ENCODE data around the gene S1PR5.
A peak's percentile ranks its signal among the peaks of the same experiment; 100 is the strongest.

Gene S1PR5

GRCh38 chr19:10500247-10500592 lies 17.0 kb downstream of the S1PR5 start:
- Histone ChIP-seq H3K36me3 (peaks cover 49 to 63% (median 56%) of the 10 kb centered on the region in 11 experiments), H3K4me3 (no peak overlapping the region), H3K4me2 (peak overlapping the region; percentile 26 to 100 (median 95); a peak in 18 of 22 replicates), H3K27me3 (no peaks in the 10 kb centered on the region), H3K4me1 (peaks cover 23 to 56% (median 45%) of the 10 kb centered on the region in 10 experiments), H3K27ac (peak overlapping the region in 2 of 11 experiments; percentile 24 to 100; a peak in 2 of 22 replicates), H4K20me1 (peaks cover 29 to 69% (median 63%) of the 10 kb centered on the region in 11 experiments; a peak in 21 of 22 replicates), H3K9ac (peak overlapping the region in 4 of 11 experiments; percentile 6 to 100 (median 64); a peak in 4 of 22 replicates), H3K9me3 (replicated peaks in 1 of 11) (no peaks in the 10 kb centered on the region)
- no peak for TF ChIP-seq Cebpa-rat (IDR thresholded peaks at IDR 0.05)

GRCh38 chr19:10499550-10500246 lies 17.5 kb downstream of the S1PR5 start:
- 0 out of 22 replicates have a peak overlapping the region, but pooled peaks of 1 of the 11 experiments have one; percentile 24 for H3K27ac ChIP-seq
- no peak overlapping the region for H3K4me3 ChIP-seq
- H3K4me1 ChIP-seq = peaks cover 23 to 56% (median 45%) of the 10 kb centered on the region in 10 experiments
- peaks cover 54 to 68% (median 61%) of the 10 kb centered on the region in 11 experiments for H3K36me3 ChIP-seq
- peak overlapping the region in 10 of 11 experiments; percentile 26 to 100 (median 95); a peak in 17 of 22 replicates for H3K4me2 ChIP-seq
- H3K27me3 ChIP-seq = no peaks in the 10 kb centered on the region
- peak overlapping the region in 6 of 11 experiments; percentile 19 to 100 (median 35); a peak in 4 of 22 replicates for H3K9ac ChIP-seq
- H4K20me1 ChIP-seq = peaks cover 29 to 74% (median 68%) of the 10 kb centered on the region in 11 experiments; a peak in 21 of 22 replicates
- no peak for TF ChIP-seq Cebpa-rat (IDR thresholded peaks at IDR 0.05)
- H3K9me3 ChIP-seq (replicated peaks in 1 of 11) = no peaks in the 10 kb centered on the region

- peaks cover 68 to 91% (median 82%) of the 10 kb centered on the region in 11 experiments for H3K36me3 ChIP-seq
- peak overlapping the region in 7 of 11 experiments; percentile 5 to 35 (median 27); a peak in 6 of 22 replicates for H3K9ac ChIP-seq
- no peak overlapping the region for H3K27ac ChIP-seq
- H3K9me3 ChIP-seq (replicated peaks in 1 of 11) = no peaks in the 10 kb centered on the region
- peaks cover 23 to 45% (median 37%) of the 10 kb centered on the region in 10 experiments for H3K4me1 ChIP-seq
- no peaks in the 10 kb centered on the region for H3K27me3 ChIP-seq
- no peak overlapping the region for H3K4me3 ChIP-seq
- no peak for TF ChIP-seq Cebpa-rat (IDR thresholded peaks at IDR 0.05)
- no peak overlapping the region; a peak in 2 of 22 replicates for H3K4me2 ChIP-seq
- H4K20me1 ChIP-seq = peaks cover 37 to 98% (median 90%) of the 10 kb centered on the region in 11 experiments; a peak in 21 of 22 replicates
Observed at GRCh38 chr19:10497371-10497770, 19.9 kb downstream of the S1PR5 start.

GRCh38 chr19:10491472-10492047 lies 25.7 kb downstream of the S1PR5 start:
- Histone ChIP-seq H3K9ac (peak overlapping the region in 3 of 11 experiments; percentile 2 to 38 (median 9); a peak in 2 of 22 replicates), H4K20me1 (peaks cover 53 to 100% (median 99%) of the 10 kb centered on the region in 11 experiments; a peak in 21 of 22 replicates), H3K4me1 (peaks cover 0 to 9% (median 0%) of the 10 kb centered on the region in 10 experiments; a peak in 4 of 20 replicates), H3K27ac (no peak overlapping the region), H3K4me2 (no peak overlapping the region), H3K27me3 (no peaks in the 10 kb centered on the region), H3K9me3 (replicated peaks in 1 of 11) (no peaks in the 10 kb centered on the region), H3K36me3 (peaks cover 90 to 100% (median 99%) of the 10 kb centered on the region in 11 experiments), H3K4me3 (no peak overlapping the region)
- TF ChIP-seq Cebpa-rat (IDR thresholded peaks at IDR 0.05) = no peak

DNA sequence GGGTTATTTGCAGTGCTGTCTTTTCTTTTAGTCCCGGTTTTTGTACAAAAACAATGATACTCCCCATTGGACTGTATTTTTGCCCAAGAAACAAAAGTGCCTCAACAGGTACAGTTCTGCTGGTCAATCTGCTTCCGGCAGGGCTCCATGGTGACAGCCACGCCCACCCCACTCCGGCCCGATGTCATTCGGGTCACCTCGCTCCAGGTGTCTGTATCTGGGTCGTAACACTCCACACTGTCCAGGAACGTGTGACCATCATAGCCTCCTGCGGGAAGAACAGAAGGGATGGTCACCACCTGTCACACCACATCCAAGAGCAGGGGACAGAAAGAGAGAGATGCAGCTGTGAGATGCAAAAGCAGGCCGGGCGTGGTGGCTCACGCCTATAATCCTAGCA lies 30.7 kb downstream of the S1PR5 start:
- H3K4me2 ChIP-seq = no peak overlapping the region
- peaks cover 0 to 11% (median 6%) of the 10 kb centered on the region in 10 experiments; a peak in 10 of 20 replicates for H3K4me1 ChIP-seq
- H3K9ac ChIP-seq = peak overlapping the region in 1 of 11 experiments; percentile 9; a peak in 1 of 22 replicates
- no peaks in the 10 kb centered on the region for H3K27me3 ChIP-seq
- H3K4me3 ChIP-seq = no peak overlapping the region
- no peak for TF ChIP-seq Cebpa-rat (IDR thresholded peaks at IDR 0.05)
- H4K20me1 ChIP-seq = peaks cover 29 to 95% (median 83%) of the 10 kb centered on the region in 11 experiments; a peak in 21 of 22 replicates
- no peak overlapping the region for H3K27ac ChIP-seq
- no peaks in the 10 kb centered on the region for H3K9me3 ChIP-seq (replicated peaks in 1 of 11)
- peaks cover 72 to 99% (median 84%) of the 10 kb centered on the region in 11 experiments for H3K36me3 ChIP-seq

DNA sequence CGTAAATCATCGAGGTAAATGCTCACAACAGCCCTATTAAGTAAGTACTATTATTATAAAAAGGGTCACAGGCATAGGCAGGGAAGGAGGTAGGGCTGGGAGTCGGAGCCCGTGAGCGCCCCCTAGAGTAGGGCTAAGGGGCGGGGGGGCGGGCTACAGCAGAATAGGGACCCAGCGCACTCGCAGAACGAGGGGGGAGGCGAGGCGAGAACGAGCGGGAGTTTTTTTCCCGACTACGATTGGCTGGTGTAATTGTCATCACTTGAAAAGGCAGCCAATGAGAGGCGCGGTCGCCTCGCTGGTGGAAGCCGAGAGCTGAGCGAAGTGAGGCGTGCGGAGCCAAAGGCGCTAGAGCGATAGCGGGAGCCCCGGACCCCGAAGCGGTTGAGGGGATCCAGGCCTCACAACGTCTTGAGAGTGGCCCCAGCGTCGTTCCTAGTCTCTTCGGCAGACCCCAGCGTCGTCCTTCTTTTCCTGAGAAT lies 38.3 kb downstream of the S1PR5 start:
- Histone ChIP-seq H4K20me1 (peaks cover 0 to 19% (median 9%) of the 10 kb centered on the region in 11 experiments; a peak in 13 of 22 replicates), H3K4me3 (no peak overlapping the region; a peak in 1 of 20 replicates), H3K27me3 (no peaks in the 10 kb centered on the region), H3K4me2 (peak overlapping the region; percentile 35 to 79 (median 57); a peak in 19 of 22 replicates), H3K27ac (0 out of 22 replicates have a peak overlapping the region, but pooled peaks of 1 of the 11 experiments have one; percentile 5), H3K9ac (peak overlapping the region in 2 of 11 experiments; percentile 15 to 38; a peak in 2 of 22 replicates), H3K9me3 (replicated peaks in 1 of 11) (no peaks in the 10 kb centered on the region), H3K4me1 (peaks cover 0 to 21% (median 11%) of the 10 kb centered on the region in 10 experiments; a peak in 14 of 20 replicates), H3K36me3 (peaks cover 0 to 23% (median 9%) of the 10 kb centered on the region in 11 experiments; a peak in 15 of 22 replicates)
- no peak for TF ChIP-seq Cebpa-rat (IDR thresholded peaks at IDR 0.05)

GRCh38 chr19:10478476-10478875 lies 38.8 kb downstream of the S1PR5 start:
- Histone ChIP-seq H3K9me3 (replicated peaks in 1 of 11) (no peaks in the 10 kb centered on the region), H3K4me3 (no peak overlapping the region), H3K4me1 (peaks cover 0 to 17% (median 11%) of the 10 kb centered on the region in 10 experiments; a peak in 14 of 20 replicates), H3K9ac (no peak overlapping the region), H4K20me1 (peaks cover 0 to 16% (median 6%) of the 10 kb centered on the region in 11 experiments; a peak in 12 of 22 replicates), H3K4me2 (peak overlapping the region in 8 of 11 experiments; percentile 15 to 79 (median 26); a peak in 9 of 22 replicates), H3K27me3 (no peaks in the 10 kb centered on the region), H3K36me3 (peaks cover 0 to 19% (median 8%) of the 10 kb centered on the region in 11 experiments; a peak in 8 of 22 replicates), H3K27ac (no peak overlapping the region)
- TF ChIP-seq Cebpa-rat (IDR thresholded peaks at IDR 0.05) = no peak

- no peaks in the 10 kb centered on the region for H3K36me3 ChIP-seq
- peaks cover 0 to 2% (median 0%) of the 10 kb centered on the region in 11 experiments; a peak in 1 of 22 replicates for H4K20me1 ChIP-seq
- H3K27me3 ChIP-seq = no peaks in the 10 kb centered on the region
- peaks cover 0 to 11% (median 7%) of the 10 kb centered on the region in 10 experiments; a peak in 12 of 20 replicates for H3K4me1 ChIP-seq
- H3K9ac ChIP-seq = no peak overlapping the region
- no peaks in the 10 kb centered on the region for H3K9me3 ChIP-seq (replicated peaks in 1 of 11)
- H3K4me3 ChIP-seq = no peak overlapping the region
- no peak for TF ChIP-seq Cebpa-rat (IDR thresholded peaks at IDR 0.05)
- H3K27ac ChIP-seq = no peak overlapping the region
- no peak overlapping the region for H3K4me2 ChIP-seq
Observed at GRCh38 chr19:10474962-10475451, 42.2 kb downstream of the S1PR5 start.

All from BLaER1 treated with 17β-estradiol and CSF1 and Interleukin-3, amounts not matched to agents 10 nM and 100 nM (cell line).